ENCODE results near the gene ATG4D. TPM values are rescaled to one million over a fixed set of nuclear protein-coding genes. Genes with fewer than 3 reads are reported as not detected.
"Not testable (repeated sequence)": the region's sequence is repeated elsewhere in the genome, so short reads cannot be mapped to it uniquely, and the experiment has no call there.

The ATG4D gene
- total and polyA plus RNA-seq, 7 donors = 11.4 to 82.5 (median 25.5) TPM

- Histone ChIP-seq H3K27me3 (peaks cover 0 to 7% (median 5%) of the 10 kb centered on the region in 3 donors), H3K36me3 (no peaks in the 10 kb centered on the region), H3K27ac (no peak overlapping the region), H3K9me3 (no peaks in the 10 kb centered on the region), H3K4me1 (no peaks in the 10 kb centered on the region), H3K4me3 (no peak overlapping the region)
- 67 to 79% methylated on average over 6 of the region's 6 CpGs for WGBS, 2 donors
- TF ChIP-seq POLR2AphosphoS5 (IDR thresholded peaks at IDR 0.05) = no peak
- no peak for TF ChIP-seq CTCF (IDR thresholded peaks at IDR 0.05)
- no peak for DNase-seq
- intact Hi-C loops (cut with DNase I) = loop anchor here (2.0 kb wide), 1 partner anchor 19 kb away; the partner anchor contains the start of gene S1PR5
These were observed 8.1 kb upstream of the ATG4D start for GRCh38 chr19:10535613-10536012.

GRCh38 chr19:10537668-10538067 is 6.0 kb upstream of the ATG4D start:
- Histone ChIP-seq H3K4me3 (no peak overlapping the region), H3K4me1 (no peaks in the 10 kb centered on the region), H3K27ac (no peak overlapping the region), H3K27me3 (peaks cover 0 to 7% (median 5%) of the 10 kb centered on the region in 3 donors), H3K36me3 (no peaks in the 10 kb centered on the region), H3K9me3 (no peaks in the 10 kb centered on the region)
- 68 to 84% methylated on average over 11 of the region's 11 CpGs for WGBS, 2 donors
- intact Hi-C loops (cut with DNase I) = loop anchor here (2.0 kb wide), 1 partner anchor 21 kb away; the partner anchor contains the start of gene S1PR5
- no peak for DNase-seq
- TF ChIP-seq CTCF (IDR thresholded peaks at IDR 0.05) (no peak), EP300 (IDR thresholded peaks at IDR 0.05) (no peak), POLR2AphosphoS5 (IDR thresholded peaks at IDR 0.05) (no peak), POLR2A (IDR thresholded peaks at IDR 0.05) (no peak)

- H3K36me3 ChIP-seq = no peaks in the 10 kb centered on the region
- intact Hi-C loops (cut with DNase I) = no loop called here
- H3K27me3 ChIP-seq = peaks cover 0 to 7% (median 5%) of the 10 kb centered on the region in 3 donors
- H3K4me3 ChIP-seq = no peak overlapping the region
- no peak for TF ChIP-seq POLR2AphosphoS5 (IDR thresholded peaks at IDR 0.05)
- no peak for TF ChIP-seq EP300 (IDR thresholded peaks at IDR 0.05)
- TF ChIP-seq CTCF (IDR thresholded peaks at IDR 0.05) = no peak
- no peak for TF ChIP-seq POLR2A (IDR thresholded peaks at IDR 0.05)
- no peaks in the 10 kb centered on the region for H3K9me3 ChIP-seq
- DNase-seq = no peak
- 65 to 69% methylated on average over 20 of the region's 20 CpGs for WGBS, 2 donors
- H3K4me1 ChIP-seq = peaks cover 0 to 4% (median 3%) of the 10 kb centered on the region in 4 donors
- H3K27ac ChIP-seq = no peak overlapping the region
These were observed 5.3 kb upstream of the ATG4D start for GRCh38 chr19:10538204-10538983.

GRCh38 chr19:10539016-10539415 is 4.7 kb upstream of the ATG4D start:
- H3K27ac ChIP-seq; DNase-seq; H3K27me3 ChIP-seq; H3K36me3 ChIP-seq; H3K4me1 ChIP-seq; intact Hi-C loops (cut with DNase I); H3K4me3 ChIP-seq; H3K9me3 ChIP-seq: not testable (repeated sequence)
- WGBS, 2 donors = 51 to 74% methylated on average over 9 of the region's 9 CpGs

- Histone ChIP-seq H3K4me3 (peak overlapping the region; percentile 74 to 97 (median 90)), H3K9me3 (no peaks in the 10 kb centered on the region), H3K27ac (peak overlapping the region; percentile 87 to 95 (median 88)), H3K27me3 (peaks cover 0 to 4% (median 0%) of the 10 kb centered on the region in 3 donors), H3K4me1 (peaks cover 0 to 24% (median 21%) of the 10 kb centered on the region in 4 donors), H3K36me3 (peaks cover 0 to 17% (median 6%) of the 10 kb centered on the region in 4 donors)
- DNase-seq = no peak
- WGBS, 2 donors = 47 to 57% methylated on average over 8 of the region's 8 CpGs
- no peak for TF ChIP-seq EP300 (IDR thresholded peaks at IDR 0.05)
- no peak for TF ChIP-seq POLR2AphosphoS5 (IDR thresholded peaks at IDR 0.05)
- TF ChIP-seq CTCF (IDR thresholded peaks at IDR 0.05) = no peak
- no peak for TF ChIP-seq POLR2A (IDR thresholded peaks at IDR 0.05)
- intact Hi-C loops (cut with DNase I) = loop anchor here (2.0 to 5.0 kb wide), 2 partner anchors 26 to 41 kb away; partner anchors contain the start of genes CDKN2D and KEAP1
These were observed 665 bp upstream of the ATG4D start for GRCh38 chr19:10543059-10543419.

All from sigmoid colon (tissue), 7 donors.